ENCODE measurements around the gene NFATC4.

Gene NFATC4

DNA sequence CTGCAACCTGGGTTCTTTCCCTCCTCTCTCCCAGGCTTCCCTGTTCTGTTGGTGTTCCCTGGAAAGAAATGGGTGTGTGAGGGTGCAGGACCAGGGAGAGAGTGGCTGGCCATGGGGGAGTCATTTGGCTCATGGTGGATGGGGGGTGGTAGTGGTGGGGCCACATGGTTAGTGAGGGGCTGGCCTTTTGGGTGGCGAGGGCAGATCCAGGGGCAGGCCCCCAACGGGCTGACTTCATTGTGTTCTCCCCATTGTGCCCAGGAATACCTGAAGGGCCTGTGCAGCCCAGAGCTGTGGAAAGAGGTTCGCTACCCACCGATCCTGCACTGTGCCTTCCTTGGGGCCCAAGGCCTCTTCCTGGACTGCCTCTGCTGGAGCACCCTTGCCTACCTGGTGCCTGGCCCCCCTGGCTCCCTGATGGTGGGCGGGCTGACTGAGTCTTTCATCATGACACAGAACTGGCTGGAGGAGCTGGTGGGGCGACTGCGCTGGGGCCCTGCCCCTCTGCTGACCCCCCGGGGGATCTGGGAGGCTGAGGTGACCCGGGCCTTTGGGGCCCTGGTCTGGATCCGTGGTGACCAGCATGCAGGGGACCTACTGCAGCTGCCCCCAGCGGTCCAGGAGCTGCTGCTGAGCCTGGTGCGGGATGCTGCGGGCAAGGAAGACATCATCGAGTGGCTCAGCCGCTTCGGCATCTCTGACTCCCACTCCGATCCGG is 39.8 kb downstream of the NFATC4 start:
- no peak for DNase-seq (ENCODE audit: low read depth in 2 of 2)

DNA sequence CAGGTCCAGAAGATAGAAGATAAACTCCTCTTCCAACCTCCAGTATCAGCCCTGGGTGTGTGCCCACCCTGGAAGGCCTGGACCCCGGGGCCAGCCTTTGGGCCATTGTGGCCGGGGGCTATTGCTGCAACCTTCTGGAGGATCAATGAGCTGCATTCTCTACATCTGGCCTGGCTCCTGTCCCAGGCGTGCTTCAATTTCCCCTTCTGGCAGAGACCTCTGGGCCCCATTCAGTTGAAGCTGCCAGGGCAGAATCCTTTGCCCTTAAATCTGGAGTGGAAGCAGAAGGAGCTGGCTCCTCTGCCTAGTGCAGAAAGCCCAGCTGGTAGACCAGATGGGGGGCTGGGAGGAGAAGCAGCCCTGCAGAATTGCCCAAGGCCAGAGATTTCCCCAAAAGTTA is 40.8 kb downstream of the NFATC4 start:
- DNase-seq (ENCODE audit: low read depth in 2 of 2), result no peak

DNA sequence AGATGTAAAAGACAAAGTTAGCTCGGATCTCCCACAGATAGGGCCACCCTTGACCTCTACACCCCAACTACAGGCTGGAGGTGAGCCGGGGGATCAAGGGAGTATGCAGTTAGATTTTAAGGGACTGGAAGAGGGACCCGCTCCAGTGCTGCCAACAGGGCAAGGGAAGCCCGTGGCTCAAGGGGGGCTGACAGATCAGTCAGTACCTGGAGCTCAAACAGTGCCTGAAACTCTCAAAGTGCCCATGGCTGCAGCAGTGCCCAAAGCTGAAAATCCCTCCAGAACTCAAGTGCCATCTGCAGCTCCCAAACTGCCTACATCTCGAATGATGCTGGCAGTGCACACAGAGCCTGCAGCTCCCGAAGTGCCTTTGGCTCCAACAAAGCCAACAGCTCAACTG is 41.2 kb downstream of the NFATC4 start:
- no peak for DNase-seq (ENCODE audit: low read depth in 2 of 2)

DNA sequence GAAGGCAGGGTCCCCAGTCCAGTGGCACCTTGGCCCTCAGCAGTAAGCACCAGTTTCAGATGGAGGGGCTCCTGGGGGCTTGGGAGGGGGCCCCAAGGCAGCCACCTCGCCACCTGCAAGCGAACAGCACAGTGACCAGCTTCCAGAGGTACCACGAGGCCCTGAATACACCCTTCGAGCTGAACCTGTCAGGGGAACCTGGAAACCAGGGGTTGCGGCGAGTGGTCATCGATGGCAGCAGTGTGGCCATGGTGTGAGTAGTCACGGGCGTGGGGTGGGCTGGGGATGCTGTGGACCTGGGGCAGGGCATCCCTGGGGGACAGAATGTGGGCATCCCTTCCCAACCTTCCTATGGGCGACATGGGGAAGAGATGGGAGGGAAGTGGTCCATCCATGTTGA is 42.0 kb downstream of the NFATC4 start:
- DNase-seq (ENCODE audit: low read depth in 2 of 2), result no peak

DNA sequence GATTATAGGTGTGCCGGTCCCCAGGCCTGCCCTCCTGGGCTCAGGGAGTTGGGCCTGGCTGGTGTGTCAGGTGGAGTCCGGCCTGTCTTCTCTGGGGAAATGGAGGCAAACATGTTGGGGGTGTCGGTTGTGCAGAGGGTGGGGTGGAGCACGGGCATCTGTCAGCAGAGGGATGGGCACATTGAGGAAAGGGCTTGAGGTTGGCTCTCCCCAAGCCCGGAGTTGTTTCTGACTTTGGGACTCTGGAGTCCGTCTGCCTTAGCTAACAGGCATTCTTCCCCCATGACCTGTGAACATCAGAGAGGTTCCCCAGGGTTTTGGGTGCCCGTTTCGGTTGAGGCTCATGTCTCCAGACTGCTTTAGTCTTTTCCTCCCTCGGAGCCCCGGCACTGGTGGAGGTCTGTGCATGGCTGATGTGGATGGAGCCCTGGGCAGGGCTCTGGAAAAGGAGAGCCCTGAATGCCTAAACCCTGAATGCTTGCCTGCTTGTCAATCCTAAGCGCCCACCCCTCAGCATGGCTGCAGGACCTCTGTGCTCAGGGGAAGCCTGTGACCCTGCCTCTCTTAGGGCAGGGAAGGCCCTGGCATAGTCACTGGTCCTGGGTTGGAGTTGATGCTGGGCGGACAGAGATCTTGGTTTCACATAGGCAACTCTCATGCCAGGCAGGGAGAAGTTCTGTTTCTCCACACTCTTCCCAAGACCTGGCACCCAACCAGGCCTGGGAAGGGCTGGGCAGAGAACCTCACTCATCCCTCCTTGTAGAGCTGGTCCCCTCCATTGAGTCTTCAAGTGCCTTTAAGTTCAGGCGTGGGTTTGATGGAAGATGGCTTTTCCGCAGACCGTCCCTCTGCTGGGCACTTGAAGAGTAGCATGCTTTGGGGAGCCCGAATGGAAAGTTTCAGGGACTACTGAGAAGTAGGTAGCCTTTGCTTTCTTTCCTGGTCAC is 43.7 kb downstream of the NFATC4 start:
- DNase-seq (ENCODE audit: low read depth in 2 of 2), result no peak

DNA sequence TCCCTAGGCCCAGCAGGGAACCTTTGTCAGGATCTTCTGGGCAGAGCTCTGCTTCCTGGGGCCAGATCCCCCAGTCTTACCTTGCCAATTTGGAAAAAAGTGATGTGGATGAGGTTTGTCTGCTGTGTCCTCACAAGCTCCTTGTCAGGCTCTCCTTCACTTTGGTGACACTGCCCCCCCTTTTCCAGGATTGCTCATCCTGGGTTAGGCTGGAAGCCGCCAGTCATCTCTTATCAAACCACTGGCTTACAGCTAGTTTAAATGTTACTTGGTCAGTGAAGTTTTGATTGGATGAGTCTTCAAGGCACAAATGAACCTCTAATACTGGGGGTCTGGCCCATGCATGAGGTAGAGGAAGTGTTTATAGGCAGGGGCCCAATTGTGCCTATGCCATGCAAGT is 46.1 kb downstream of the NFATC4 start:
- no peak for DNase-seq (ENCODE audit: low read depth in 2 of 2)

DNA sequence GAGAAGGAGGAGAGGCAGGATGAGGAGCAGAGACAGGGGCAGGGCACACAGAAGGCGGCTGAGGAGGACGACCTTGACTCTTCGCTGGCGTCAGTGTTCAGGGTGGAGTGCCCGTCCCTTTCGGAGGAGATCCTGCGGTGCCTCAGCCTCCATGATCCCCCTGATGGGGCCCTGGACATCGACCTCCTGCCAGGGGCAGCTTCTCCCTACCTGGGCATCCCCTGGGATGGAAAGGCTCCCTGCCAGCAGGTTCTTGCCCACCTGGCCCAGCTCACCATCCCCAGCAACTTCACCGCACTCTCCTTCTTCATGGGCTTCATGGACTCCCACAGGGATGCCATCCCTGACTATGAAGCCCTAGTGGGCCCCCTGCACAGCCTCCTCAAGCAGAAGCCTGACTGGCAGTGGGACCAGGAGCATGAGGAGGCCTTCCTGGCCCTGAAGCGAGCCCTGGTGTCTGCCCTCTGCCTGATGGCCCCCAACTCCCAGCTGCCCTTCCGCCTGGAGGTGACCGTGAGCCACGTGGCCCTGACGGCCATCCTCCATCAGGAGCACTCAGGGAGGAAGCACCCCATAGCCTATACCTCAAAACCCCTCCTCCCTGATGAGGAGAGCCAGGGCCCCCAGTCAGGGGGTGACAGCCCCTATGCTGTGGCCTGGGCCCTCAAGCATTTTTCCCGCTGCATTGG is 46.9 kb downstream of the NFATC4 start:
- no peak for DNase-seq (ENCODE audit: low read depth in 2 of 2)

DNA sequence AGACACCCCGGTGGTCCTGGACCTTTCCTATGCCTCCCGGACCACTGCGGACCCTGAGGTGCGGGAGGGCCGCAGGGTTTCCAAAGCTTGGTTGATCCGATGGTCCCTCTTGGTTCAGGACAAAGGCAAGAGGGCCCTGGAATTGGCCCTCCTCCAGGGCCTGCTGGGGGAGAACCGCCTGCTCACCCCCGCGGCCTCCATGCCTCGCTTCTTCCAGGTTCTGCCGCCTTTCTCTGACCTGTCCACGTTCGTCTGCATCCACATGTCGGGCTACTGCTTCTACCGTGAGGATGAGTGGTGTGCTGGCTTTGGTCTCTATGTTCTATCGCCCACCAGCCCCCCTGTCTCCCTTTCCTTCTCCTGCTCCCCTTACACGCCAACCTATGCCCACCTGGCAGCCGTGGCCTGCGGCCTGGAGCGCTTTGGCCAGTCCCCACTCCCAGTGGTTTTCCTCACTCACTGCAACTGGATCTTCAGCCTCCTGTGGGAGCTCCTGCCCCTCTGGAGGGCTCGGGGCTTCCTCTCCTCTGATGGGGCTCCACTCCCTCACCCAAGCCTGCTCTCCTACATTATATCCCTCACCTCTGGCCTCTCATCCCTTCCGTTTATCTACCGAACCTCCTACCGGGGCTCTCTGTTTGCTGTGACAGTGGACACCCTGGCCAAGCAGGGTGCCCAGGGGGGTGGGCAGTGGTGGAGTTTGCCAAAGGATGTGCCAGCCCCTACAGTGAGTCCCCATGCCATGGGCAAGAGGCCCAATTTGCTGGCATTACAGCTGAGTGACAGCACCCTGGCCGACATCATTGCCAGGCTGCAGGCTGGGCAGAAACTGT is 47.7 kb downstream of the NFATC4 start:
- no peak for DNase-seq (ENCODE audit: low read depth in 2 of 2)

DNA sequence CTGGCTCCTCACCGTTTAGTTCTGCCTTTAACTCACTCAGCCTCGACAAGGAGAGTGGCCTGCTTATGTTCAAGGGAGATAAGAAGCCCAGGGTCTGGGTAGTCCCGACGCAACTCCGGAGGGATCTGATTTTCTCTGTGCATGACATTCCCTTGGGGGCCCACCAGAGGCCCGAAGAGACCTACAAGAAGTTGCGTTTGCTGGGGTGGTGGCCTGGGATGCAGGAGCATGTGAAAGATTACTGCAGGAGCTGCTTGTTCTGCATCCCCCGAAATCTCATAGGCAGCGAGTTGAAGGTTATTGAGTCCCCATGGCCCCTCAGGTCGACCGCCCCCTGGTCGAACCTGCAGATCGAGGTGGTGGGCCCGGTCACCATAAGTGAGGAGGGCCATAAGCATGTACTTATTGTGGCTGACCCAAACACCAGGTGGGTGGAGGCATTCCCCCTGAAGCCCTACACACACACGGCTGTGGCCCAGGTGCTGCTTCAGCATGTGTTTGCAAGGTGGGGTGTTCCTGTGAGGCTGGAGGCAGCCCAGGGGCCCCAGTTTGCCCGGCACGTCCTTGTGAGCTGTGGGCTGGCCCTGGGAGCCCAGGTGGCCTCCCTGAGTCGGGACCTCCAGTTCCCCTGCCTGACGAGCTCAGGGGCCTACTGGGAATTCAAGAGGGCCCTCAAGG is 48.4 kb downstream of the NFATC4 start:
- DNase-seq (ENCODE audit: low read depth in 2 of 2), result no peak

DNA sequence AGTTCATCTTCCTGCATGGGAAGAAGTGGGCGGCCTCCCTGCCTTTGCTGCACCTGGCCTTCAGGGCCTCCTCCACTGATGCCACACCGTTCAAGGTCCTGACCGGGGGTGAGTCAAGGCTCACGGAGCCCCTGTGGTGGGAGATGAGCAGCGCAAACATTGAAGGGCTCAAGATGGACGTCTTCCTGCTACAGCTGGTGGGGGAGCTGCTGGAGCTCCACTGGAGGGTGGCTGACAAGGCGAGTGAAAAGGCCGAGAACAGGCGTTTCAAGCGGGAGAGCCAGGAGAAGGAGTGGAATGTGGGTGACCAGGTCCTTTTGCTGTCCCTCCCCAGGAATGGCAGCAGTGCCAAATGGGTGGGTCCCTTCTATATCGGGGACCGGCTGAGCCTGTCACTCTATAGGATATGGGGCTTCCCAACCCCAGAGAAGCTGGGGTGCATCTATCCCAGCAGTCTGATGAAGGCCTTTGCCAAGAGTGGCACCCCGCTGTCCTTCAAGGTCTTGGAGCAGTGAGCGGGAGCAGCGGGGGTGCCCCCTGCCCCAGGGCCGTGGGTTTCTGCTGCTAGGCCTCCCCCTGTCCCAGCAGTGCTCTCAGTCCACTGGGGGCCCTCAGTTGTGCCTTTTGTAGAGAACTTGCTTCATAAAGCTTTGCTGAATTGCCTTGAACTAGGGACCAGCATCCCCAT is 49.1 kb downstream of the NFATC4 start:
- DNase-seq (ENCODE audit: low read depth in 2 of 2), result no peak

DNA sequence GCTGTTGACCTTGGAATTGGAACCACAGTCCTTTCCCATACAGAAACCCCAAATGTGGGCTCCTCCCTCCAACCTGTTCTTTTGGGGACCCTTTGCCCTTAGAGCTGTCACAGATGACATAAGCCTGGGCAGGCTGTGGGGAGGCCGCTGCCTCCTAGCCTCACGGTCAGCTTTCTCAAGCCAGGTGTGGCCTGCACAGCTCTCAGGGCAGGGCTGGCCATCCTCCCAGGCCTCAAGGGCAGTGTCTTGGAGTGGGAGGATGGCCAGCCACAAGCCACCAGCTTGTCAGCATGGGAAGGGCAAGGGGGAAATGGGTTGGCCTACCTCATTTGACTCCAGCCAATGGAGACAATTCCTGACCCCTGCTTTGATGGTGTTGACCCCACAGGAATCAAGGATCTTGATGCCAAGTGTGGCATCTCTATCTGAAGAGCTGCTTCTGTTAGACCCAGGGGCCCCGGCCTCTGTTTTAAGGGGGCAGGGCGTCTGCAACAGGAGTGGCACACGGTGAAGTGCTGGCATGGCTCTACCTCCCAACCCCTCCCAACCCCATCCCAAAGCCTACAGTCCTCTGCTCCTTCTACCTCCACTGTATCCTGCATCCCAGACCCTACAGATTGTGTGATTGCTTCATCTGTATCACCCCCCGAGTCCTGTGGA is 50.0 kb downstream of the NFATC4 start:
- no peak for DNase-seq (ENCODE audit: low read depth in 2 of 2)

DNA sequence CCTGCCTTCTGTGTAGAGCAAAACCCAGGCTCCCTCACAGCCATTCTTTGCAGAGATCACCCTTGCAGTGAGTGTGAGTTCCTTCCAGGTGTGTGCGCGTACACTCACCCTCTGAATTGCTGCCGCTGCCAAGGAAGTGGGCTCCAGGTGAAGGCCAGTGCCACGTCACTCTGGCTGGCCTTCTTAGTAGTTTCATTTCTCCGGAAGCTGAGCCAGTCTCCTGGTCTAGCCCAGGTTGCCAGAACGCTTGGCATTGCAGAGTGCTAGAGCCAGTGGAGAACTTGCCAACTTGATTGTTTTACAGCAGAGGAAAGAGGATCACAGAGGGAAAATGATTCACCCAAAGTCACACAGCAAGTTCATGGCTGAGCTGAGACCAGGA is 50.5 kb downstream of the NFATC4 start:
- no peak for DNase-seq (ENCODE audit: low read depth in 2 of 2)

DNA sequence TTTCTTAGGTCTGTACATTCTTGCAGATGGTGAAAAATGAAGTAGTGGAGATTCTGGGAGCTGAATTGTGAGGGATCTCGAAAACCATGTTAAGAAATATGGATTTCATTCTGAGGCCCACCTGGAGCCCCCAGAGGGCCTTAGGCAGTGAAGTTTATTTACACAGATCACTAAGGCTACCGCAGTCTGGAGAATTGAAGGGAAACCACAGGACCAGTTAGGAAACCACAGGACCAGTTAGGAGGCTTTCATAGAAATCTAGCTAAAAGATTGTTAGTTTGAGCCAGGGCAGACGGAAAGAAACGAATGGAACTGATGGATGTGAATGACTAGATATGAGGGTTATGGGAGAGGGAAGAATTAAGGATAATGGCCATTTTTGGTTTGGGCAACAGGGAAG is 54.3 kb downstream of the NFATC4 start:
- no peak for DNase-seq (ENCODE audit: low read depth in 2 of 2)

DNA sequence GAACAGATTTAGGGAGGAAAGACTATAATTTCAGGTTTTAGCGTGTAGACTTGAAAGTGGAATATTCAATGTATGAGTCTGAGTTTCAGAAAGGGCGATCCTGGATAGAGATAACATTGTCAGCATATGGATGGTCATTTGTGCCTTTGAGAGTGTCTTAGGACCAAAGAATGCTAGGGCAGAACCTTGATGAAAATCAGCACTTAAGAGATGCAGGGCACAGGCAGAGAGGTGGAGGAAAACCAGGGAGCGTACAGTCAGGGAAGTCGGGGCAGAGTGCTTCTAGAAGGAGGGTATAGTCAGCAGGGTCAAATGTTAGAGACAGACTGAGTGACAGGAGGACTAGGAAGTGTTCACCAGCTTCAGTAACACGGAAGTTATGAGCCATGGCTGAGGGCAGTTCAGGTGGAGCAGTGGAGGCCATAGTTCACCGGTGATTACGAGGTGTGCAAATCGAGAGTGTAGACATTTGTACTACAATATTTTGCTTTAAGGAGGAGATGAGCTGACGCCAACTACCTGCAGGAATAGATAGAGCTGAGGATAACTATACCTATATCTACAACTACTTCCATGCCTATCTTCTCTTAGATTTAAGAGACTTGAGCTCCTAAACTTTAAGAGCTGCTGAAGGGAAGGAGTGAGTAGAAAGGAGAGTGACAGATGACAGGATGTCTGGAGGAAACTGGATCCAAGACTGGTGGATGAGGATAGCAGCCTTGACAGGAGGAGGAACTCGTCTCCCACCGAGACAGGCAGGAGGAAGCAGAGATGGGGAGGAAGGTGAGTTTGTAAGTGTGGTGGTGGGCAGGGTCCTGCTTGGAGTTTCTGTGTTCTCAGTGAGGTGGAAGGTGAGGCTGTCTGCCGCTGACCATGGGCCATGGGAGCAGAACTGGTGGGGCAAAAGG is 55.0 kb downstream of the NFATC4 start:
- no peak for DNase-seq (ENCODE audit: low read depth in 2 of 2)

DNA sequence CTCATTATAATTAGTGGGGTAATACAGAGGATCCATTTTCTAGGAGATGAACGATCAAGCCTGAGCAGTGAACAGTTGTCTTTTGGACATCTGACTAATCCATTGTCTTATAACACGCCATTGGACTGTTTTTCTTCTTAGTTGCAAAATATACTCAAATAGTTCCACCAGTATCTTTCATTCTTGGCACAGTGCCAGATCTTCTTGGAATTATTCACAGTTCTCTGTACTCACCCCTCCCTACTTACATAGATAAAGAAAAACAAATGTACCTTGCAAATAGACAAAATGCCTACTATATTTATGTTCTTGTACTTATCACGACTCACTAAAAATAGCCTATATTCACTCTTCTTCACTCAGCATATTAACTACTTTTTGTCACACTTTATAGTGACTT is 57.7 kb downstream of the NFATC4 start:
- DNase-seq (ENCODE audit: low read depth in 2 of 2), result no peak

DNA sequence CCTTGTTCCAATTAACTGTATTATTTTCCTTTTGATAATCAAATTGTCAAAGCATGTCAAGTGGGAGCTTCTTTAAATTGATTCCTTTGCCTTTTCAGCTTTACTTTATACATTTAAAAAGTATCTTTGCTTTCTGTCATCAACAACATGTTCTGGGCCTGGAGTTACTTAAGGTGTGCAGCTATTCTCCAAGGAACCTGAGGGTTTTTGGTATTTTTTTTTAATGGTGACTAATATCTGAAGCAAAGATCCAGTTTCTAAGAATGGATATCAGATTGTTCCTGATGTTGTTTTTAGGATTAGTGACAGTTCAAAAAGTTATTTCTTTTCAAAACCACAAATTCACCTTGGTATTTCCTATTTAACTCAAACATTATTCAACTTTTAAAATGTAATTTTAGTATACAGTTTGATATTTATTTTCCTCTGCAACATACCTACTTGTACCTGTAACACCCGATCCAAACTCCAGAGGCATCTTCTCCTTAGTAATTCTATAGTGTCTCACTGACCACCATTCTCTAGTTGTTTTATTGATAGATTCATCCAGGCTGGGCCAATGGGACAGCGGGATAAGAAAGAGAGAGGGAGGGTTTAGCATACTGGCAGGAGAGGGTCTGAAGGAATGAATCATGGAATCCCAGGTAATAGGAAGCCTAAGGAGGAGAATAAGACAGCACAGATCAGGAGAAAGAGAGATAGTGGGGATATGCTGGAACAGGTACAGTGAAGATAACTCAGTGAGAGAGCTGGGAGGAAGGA is 58.3 kb downstream of the NFATC4 start:
- DNase-seq (ENCODE audit: low read depth in 2 of 2), result no peak

DNA sequence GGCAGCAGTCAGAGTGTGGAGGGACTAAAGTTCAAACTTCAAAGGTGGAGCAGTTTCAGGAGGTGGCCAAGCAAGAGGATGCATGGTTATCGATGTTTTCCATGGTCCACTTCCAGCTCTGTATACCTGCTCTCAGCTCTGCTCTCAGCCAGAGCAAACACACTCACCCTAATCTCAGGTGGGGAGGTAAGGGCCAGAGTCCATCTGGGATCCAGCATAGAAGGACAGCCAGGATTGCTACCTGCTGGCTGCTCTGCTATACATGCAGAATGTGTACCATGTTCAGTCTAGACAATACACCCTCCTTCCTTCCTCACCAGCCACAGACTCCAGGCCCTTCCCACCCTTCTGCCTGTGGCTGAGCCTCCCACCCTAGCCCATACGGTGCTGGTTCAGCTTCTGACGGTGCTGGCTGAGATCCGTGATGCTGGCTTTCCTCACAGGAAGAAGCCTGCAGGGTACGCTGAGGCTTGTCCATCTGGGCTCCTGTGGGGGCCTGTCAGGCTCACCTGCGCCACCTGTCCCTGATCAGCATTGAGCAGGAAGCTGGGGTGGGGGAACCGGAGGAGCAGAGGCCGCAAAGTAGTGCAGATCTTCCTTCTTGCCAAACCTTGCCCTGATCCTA is 59.0 kb downstream of the NFATC4 start:
- no peak for DNase-seq (ENCODE audit: low read depth in 2 of 2)

Data from stimulated activated CD8-positive, alpha-beta memory T cell treated with anti-CD3 and anti-CD28 coated beads, Interleukin-7, amount 100 ng/mL, for 4 hours (primary cell).